GM12873 (cell line): ENCODE data around the gene MARK3.

Experiments used
- CTCF ChIP-seq: IDR thresholded peaks from 2 replicates; pipeline ENCODE4 v1.5.1; 2012; ENCODE audit warnings: low read depth, mild to moderate bottlenecking, moderate library complexity, low read length, control low read depth; ENCODE audit not compliant: insufficient read depth; ENCODE audit errors: missing control alignments

The MARK3 gene

DNA sequence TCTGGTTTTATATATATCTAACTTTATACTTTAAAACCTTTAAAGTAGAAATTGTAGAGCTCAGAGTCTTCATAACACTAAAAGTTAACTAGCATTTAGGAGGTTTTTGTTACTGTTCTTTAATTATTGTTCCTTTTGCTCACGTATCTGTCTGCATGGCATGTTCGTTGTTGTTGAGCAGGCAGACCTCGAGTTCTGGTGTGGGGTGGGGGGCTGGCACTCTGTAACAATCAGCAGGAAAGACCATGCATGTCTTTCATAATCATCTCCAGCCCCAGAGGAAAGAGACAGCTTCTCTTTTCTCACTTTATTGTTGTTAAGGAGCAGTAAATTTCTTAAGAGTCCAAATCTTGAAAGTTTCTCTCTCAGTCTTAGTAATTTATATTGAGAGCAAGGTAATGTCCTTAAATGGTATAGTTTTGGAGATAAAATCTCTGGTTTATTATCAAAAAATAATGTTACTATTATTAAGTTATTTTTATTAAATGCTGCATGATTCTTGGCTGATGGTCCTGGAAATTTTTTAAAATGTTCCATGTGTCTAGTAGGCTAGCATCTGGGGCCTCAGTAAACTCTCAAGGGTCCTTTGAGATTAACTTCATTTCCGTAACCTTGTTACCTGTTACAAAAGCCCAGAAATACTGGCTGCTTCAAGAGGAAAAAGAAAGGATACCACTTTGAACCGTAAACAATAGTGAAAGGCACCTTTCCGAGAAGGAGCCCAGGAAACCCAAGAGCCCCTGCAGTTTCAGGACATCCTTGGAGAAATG is 107.1 kb downstream of the MARK3 start:
- no peak for TF ChIP-seq CTCF

GRCh38 chr14:103495854-103496253 is 110.6 kb downstream of the MARK3 start:
- TF ChIP-seq CTCF, result no peak

GRCh38 chr14:103496776-103497175 is 111.6 kb downstream of the MARK3 start:
- TF ChIP-seq CTCF, result no peak

DNA sequence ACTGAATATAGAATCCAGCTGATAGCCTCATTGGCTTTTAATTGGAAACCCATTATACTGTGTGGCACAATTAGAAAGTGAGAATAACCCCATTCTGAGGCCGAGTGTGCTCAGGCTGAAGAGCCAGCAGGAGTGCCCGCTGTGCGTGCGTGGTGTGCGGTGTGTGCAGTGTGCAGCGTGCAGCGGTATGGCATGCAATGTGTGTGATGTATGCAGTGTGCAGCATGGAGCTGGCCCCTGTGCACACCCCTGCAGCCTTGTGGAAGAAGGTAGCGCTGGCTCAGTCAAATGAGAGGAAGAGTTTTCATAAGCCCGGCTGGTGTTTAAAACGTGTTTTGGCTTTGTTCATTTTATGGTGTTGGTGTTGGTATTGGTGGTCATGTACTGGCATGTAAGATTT is 114.5 kb downstream of the MARK3 start:
- TF ChIP-seq CTCF, result no peak

DNA sequence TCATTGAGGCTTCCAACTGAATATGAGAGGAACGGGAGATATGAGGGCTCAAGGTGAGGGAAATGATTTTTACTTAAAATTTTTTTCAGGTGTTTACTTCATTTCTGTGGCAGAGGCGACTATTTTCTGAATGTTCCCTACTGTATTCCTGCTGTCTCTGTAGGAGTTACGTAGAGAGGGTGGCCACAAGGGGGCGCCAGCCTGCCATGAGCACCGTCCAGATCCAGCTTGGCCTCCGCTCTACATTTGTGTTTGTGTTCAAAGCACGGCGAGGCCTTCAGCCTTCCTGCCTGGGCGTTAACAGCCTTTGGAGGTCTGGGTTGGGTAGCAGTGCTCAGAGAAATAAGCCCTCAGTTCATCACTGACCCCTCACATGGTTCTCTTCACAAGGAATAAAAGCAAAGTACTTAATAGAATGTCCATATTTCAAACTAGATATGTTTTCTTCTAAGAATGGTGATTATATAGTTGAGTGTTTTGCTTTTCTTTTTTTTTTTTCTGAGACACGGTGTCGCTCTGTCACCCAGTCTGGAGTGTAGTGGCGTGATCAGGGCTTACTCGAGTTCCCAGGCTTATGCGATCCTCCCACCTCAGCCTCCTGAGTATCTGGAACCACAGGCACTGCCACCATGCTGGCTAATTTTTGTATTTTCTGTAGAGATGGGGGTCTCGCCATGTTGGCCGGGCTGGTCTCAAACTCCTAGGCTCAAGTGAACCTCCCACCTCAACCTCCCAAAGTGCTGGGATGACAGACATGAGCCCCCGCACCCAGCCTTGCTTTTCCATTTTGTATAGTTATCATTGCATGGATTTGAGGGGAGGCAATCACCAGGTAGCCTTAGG is 115.2 kb downstream of the MARK3 start:
- TF ChIP-seq CTCF, result peak; percentile 90

GRCh38 chr14:103501041-103501870 is 116.0 kb downstream of the MARK3 start:
- no peak for TF ChIP-seq CTCF
